SHP77 treated with DMSO at 0.1 percent for 48 hours (cell line): Measurements from ENCODE around the gene FDX1.

Experiments used
- DNase-seq: peaks from one replicate; lab custom pipeline; 2025; lab: John Stamatoyannopoulos, UW

The FDX1 gene

DNA sequence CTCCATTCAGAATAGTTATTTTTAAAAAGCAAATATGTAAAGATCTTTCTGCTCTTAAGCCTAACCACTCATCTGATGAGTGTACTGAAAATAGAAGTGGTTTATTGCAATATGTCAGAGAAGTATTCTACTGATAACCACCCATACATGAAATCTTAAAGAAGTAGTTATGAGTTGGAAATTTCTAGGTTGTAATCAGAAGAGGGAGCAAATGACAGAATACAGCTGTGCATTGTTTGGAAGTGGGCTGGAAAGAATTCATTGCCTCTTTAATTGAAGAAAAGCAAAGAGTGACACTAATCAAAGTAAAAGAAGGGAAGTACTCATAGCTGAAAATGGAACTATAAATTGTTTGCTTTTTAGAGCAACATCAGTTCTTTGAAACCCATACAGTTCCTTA is 39.4 kb downstream of the FDX1 start:
- no peak for DNase-seq

GRCh38 chr11:110470716-110471115 is 41.0 kb downstream of the FDX1 start:
- no peak for DNase-seq

DNA sequence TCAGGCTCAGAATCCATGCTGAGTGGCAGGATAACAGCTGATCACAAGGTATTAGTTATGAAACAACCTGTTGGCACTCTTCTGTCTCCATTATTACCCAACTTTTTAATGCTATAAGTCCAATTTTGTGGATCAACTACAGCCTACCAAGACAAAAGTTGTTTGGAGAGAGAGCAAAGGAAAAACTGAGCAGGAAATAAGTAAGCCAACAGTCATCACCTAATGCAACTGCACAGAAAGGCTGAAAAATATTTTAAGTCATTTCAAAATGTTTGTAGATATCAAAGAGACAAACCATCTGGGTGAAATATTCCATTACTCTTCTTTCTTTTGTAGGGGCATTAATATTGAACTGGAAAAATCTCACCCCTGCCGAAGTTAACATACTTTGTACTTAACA is 41.6 kb downstream of the FDX1 start:
- no peak for DNase-seq

DNA sequence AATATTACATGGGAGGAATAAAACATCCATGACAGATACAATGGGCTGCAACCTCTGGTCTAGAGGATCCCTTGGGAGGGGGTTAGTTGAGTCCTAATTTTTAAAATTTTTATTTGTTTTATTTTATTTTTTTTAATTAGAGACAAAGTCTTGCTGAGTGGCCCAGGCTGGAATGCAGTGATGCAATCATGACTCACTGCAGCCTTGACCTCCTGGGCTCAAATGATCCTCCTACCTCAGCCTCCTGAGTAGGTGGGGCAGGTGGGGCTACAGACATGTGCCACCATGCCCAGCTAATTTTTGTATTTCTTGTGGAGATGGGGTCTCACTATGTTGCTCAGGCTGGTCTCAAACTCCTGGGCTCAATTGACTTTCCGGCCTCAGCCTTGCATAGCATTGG is 43.1 kb downstream of the FDX1 start:
- DNase-seq, result no peak

- DNase-seq, result no peak
These were observed 44.0 kb downstream of the FDX1 start for GRCh38 chr11:110473706-110474105.

DNA sequence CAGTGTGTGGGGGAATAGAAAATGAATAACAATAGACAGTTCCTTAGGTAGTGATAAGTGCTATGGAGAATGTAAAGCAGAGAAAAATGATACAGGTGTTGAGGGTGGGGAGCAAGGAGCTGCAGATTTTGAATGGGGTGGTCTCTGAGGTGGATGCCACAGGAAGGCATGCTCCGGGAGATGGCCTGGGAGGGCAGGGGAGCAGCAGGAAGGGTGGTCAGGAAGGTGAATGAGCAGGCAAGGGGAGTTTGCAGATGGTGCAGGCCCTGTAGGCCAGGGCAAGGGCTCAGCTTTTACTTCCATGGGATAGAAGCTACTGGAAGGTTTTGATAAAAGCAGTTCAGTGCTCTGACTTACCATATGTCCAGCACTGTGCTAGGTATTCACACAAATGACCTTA is 44.8 kb downstream of the FDX1 start:
- no peak for DNase-seq

DNA sequence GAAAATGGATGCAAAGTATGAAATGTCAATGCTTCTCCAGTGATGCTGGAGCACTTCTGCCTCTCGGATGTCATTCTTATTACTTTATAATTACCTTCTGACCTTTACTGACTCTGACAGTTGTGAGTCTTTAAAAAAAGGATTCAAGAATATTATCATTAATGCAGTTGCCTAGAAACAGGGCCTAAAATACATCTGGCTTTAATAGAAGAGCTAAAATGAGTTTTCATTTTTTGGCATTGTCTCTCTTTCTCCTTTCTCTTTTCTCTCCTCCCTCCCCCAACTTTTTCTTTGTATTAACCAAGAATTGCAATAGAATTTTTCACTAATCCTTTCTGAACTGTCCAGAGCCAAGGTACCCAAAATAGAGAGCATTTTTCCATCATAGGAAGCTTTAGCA is 45.9 kb downstream of the FDX1 start:
- DNase-seq, result no peak

DNA sequence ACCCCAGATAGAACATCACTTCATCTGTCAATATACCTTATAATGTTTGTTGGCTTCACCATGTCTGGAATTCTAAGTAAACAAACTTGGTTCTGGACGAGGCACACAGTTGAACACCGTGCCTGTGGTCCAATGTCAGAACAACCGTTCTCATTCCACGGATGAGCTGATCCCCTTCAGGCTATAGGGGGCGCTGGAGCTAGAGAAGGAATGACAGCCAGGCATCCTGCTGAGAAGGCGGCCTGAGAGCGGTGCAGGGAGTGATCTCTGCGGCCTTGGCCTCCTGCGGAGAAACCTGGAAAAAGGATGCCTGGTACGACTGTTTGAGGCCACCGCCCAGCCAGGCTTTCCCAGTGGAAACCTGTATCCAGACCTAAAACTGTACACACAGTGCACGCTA is 48.7 kb downstream of the FDX1 start:
- no peak for DNase-seq

DNA sequence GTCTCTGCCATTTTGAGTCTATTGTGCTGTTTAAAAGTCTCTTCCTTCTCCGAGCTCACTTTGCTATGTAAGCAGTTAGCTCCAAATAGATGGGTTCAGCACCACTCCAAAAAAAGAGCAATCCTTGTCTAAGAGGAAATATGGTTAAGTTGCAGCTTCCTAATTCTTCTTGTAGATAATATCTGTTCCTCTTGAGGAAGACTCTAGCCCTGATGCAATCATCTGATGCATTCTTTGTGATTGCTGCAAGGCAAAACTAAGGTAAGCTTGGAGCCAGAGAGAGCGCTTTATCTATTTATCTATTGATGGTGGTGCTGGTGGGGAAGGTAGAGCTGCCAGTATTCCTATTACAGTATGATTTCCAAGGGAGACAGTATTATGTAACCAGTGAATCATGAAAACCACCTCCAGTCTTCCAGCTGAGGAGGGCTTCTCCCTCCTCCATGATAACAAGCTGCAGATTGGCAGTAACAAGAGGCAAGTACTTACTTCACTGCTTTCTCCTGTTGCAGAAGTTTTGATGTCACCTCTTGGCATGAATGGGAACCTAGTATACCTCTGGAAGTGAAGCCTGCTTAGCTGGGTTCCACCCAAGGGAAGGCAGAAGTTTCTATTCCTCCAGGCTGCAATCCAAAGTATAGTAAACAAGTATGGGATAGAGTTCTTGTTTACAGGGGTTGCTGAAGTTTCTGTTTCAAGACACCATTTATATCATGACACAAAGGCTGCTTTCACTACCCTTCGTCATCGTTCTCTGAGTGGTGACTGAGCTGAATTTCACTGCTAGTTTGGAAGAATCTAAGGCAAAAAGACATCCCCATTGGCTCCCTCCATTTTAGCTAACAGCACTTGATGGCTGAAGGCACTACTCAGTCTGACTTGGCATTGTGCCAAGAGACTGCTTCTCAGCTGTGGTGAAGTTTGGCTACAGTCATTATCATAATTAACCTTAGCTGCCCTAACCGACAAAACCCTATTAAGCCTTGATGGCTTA is 49.7 kb downstream of the FDX1 start:
- no peak for DNase-seq

- no peak for DNase-seq
These were observed 51.8 kb downstream of the FDX1 start for GRCh38 chr11:110481523-110481922.

DNA sequence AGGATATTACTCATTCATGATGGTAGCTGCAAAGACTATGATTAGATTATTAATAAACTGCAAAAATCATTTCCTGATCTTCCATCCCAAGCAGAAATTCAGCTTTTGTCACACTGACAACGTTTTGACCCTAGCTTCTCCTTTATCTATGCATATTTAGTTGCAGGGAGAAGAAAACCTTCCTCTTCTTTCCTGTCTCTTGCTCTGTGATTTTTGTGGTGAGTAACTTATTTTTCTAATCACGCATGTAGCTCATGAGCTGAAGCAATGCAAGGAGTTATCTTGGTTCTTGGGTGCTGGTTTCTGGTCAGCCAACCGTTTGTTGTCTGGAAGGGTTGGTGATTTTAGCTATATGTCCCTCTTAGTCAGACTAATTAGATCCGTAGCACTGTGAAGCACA is 56.4 kb downstream of the FDX1 start:
- DNase-seq, result no peak

- DNase-seq, result no peak
These were observed 58.7 kb downstream of the FDX1 start for GRCh38 chr11:110488446-110488845.

- DNase-seq, result no peak
These were observed 61.1 kb downstream of the FDX1 start for GRCh38 chr11:110490886-110491285.

GRCh38 chr11:110491577-110492320 is 62.0 kb downstream of the FDX1 start:
- no peak for DNase-seq

- no peak for DNase-seq
These were observed 62.6 kb downstream of the FDX1 start for GRCh38 chr11:110492321-110492685.

DNA sequence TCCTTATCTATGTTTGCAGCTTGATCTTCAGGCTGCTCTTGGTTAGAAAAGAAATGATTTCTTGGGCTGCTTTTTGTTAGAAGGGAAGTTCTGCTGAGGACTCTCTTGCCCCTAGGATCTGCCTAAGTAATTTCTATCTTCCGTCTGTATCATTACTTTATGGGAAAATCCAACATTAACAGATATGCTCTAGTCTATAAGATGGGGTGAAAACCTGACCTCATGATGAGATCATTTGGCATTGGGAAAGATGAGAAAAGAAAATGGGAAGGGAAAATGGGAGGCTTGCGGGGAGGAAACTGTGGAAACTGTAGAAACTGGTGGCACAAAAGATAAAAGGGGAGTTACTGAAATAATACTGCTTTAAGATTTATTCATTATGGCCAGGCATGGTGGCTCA is 63.6 kb downstream of the FDX1 start:
- DNase-seq, result no peak

GRCh38 chr11:110497231-110497978 is 67.7 kb downstream of the FDX1 start:
- DNase-seq, result no peak

- no peak for DNase-seq
These were observed 71.7 kb downstream of the FDX1 start for GRCh38 chr11:110501428-110501827.

- DNase-seq, result no peak
These were observed 76.0 kb downstream of the FDX1 start for GRCh38 chr11:110505528-110506284.

DNA sequence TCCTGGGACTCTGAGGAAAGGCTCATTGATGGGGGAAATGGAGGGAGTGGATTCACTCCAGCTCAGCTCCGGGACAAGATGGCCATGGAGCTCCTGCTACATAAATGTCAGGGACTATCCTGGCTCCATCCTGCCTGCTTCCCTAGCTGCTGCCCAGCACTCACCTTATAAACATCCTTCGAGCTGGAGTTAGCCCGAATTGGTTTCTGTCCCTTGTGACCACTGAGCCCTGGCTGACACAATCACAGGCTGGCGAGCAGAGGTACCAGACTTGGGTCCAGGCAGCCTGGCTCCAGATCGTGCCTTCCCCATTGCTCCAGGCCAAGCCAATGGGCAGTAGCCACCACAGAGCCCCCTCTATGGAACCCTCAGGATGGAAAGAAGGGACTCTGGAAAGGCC is 77.6 kb downstream of the FDX1 start:
- DNase-seq, result no peak

DNA sequence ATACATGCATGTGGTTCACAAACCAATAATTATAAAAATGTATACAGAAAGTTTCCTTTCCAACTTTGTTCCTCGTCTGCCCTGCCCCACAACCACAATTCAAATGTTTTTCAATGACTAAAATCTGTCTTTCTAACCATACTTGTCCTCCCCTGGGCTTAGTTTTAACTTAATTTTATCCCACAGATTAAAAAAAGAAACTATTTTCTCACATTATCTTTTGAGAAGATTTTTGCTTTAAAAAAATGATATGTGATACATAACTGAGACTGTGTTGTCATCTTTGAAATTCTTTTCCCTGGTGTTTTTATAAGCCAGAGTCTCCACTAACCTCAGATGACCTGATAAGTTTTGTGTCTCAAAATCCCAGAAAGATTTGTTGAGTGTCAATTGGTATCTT is 79.0 kb downstream of the FDX1 start:
- DNase-seq, result no peak

DNA sequence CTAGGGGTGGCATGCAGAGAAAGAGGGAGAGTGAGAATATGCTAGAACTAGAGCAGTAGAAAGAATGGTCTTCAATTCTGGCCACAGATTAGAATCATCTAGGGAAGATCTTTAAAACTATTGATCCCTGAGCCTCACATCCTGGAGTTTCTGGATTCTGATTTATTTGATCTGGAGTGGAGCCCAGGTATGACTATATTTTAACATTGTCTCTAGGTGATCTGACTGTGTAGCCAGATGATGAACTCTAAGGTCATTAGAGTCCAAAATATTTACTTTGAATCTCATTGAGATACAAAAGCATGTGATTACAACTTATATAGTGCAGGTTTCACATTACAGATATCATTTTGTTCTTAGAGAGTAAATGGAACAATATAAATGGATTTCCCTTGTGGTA is 79.7 kb downstream of the FDX1 start:
- no peak for DNase-seq
